ENCODE data around the gene SH2B3. TPM values are rescaled to one million over a fixed set of nuclear protein-coding genes. Genes with fewer than 3 reads are reported as not detected.

The SH2B3 gene
- total and polyA plus RNA-seq, 9 of the 15 experiments (the other 6 are each of a cell fraction or from before 2014, with no cell fraction given), result 10.8 to 75.3 (median 37.4) TPM

- DNase-seq (ENCODE audit: extremely low read depth in 1 of 4, low spot score in 3 of 4), result no peak
- Histone ChIP-seq H3K9ac (ENCODE audit: insufficient read depth in 1 of 2, low read depth in 2 of 2, low read length in 2 of 2) (peak overlapping the region in 1 of 2 experiments; percentile 70; a peak in 2 of 4 replicates), H3K79me2 (ENCODE audit: control insufficient read depth, insufficient read depth, low read length) (peaks cover 95% of the 10 kb centered on the region), H3K27ac (ENCODE audit: extremely low read depth, low read depth, low read length) (no peak overlapping the region; the same call in 2 of the 3 replicates), H4K20me1 (replicated peaks; ENCODE audit: control insufficient read depth, insufficient read depth, low read length) (peaks cover 42% of the 10 kb centered on the region), H3K4me2 (ENCODE audit: insufficient read depth, low read length) (no peak overlapping the region), H3K9me3 (replicated peaks; ENCODE audit: control insufficient read depth, insufficient read depth, low read depth, low read length) (no peaks in the 10 kb centered on the region), H3K9me1 (ENCODE audit: control insufficient read depth, insufficient read depth, low read length) (peaks cover 3% of the 10 kb centered on the region), H3K27me3 (ENCODE audit: control insufficient read depth in 2 of 2, insufficient read depth in 2 of 2, low read length in 2 of 2) (no peaks in the 10 kb centered on the region), H3K4me3 (no peak overlapping the region), H2AFZ (ENCODE audit: low read depth, low read length) (no peak overlapping the region), H3K36me3 (ENCODE audit: control insufficient read depth, insufficient read depth, low read length) (peaks cover 76% of the 10 kb centered on the region; the same call in 2 of the 3 replicates), H3K4me1 (replicated peaks in 1 of 2; ENCODE audit: control insufficient read depth in 2 of 2, insufficient read depth in 2 of 2, low read length in 2 of 2) (peaks cover 22 to 35% of the 10 kb centered on the region in 2 experiments)
- no peak for FAIRE-seq
- no peak for TF ChIP-seq TAF9B (IDR thresholded peaks at IDR 0.05; ENCODE audit: partially characterized antibody)
- TF ChIP-seq PREB (CRISPR knock-in tag; IDR thresholded peaks at IDR 0.05), result no peak
- TF ChIP-seq ATF1 (CRISPR knock-in tag; IDR thresholded peaks at IDR 0.05), result no peak
- no peak for TF ChIP-seq ATF1 (tag; IDR thresholded peaks at IDR 0.05)
- no peak for TF ChIP-seq ZNF217 (CRISPR knock-in tag; IDR thresholded peaks at IDR 0.05)
- TF ChIP-seq NELFE (IDR thresholded peaks at IDR 0.05; ENCODE audit: insufficient read depth, insufficient read length), result no peak
- TF ChIP-seq ZZZ3 (IDR thresholded peaks at IDR 0.05), result no peak
- no peak for TF ChIP-seq ZNF431 (CRISPR knock-in tag; IDR thresholded peaks at IDR 0.05)
- TF ChIP-seq SNIP1 (IDR thresholded peaks at IDR 0.05; ENCODE audit: low read depth), result no peak
- TF ChIP-seq, protein P1, sequence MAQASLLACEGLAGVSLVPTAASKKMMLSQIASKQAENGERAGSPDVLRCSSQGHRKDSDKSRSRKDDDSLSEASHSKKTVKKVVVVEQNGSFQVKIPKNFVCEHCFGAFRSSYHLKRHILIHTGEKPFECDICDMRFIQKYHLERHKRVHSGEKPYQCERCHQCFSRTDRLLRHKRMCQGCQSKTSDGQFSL (CRISPR knock-in tag; IDR thresholded peaks at IDR 0.05), result no peak
- TF ChIP-seq, protein P1 (tag; IDR thresholded peaks at IDR 0.05), result no peak
- TF ChIP-seq, protein P2, sequence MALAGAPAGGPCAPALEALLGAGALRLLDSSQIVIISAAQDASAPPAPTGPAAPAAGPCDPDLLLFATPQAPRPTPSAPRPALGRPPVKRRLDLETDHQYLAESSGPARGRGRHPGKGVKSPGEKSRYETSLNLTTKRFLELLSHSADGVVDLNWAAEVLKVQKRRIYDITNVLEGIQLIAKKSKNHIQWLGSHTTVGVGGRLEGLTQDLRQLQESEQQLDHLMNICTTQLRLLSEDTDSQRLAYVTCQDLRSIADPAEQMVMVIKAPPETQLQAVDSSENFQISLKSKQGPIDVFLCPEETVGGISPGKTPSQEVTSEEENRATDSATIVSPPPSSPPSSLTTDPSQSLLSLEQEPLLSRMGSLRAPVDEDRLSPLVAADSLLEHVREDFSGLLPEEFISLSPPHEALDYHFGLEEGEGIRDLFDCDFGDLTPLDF (CRISPR knock-in tag; IDR thresholded peaks at IDR 0.05), result no peak
- TF ChIP-seq PRPF4 (IDR thresholded peaks at IDR 0.05; ENCODE audit: insufficient read depth, low read depth, low read length, poor library complexity, severe bottlenecking), result no peak
- TF ChIP-seq SMARCB1 (IDR thresholded peaks at IDR 0.05; ENCODE audit: insufficient read length, low read depth), result no peak
- TF ChIP-seq SIRT6 (IDR thresholded peaks at IDR 0.05; ENCODE audit: low read depth, low read length), result no peak
- no peak for TF ChIP-seq ARNT (IDR thresholded peaks at IDR 0.05)
- TF ChIP-seq TRIM25 (IDR thresholded peaks at IDR 0.05; ENCODE audit: borderline replicate concordance), result no peak
- peak; percentile 18; the same call in 2 of the 3 replicates for ATAC-seq
- ChIA-PET POLR2A (interaction anchor here (1.0 to 2.1 kb wide), 2 partner anchors 10 to 237 kb away, joined by 3 to 11 read pairs; no protein-coding TSS in a partner anchor), CTCF (ENCODE audit: low intra/inter-chr PET ratio) (no interaction called here)
- intact Hi-C loops (cut with micrococcal nuclease), result no loop called here
- WGBS (ENCODE audit: insufficient coverage, low coverage, missing lambda C conversion rate), result 87% methylated on average over 7 of the region's 7 CpGs
- no TSS peak for BruUV-seq (replicated peaks)
- in situ Hi-C loops (cut with MboI), result no loop called here
Observed at GRCh38 chr12:111436266-111436665, 30.5 kb downstream of the SH2B3 start.
